Heart left ventricle (tissue), 16 donors: ENCODE data around the gene GBX2. TPM values are rescaled to one million over a fixed set of nuclear protein-coding genes. Genes with fewer than 3 reads are reported as not detected.

Experiments used
- ATAC-seq, 4 donors: fragments of 200-7000 bp; cut with Tn5 transposase; one replicate each; pipeline ENCODE4 v1.9.1; 2020 to 2022; ENCODE audit warnings: moderate library complexity in 4 of 4, mild to moderate bottlenecking in 3 of 4, moderate number of reproducible peaks in 1 of 4
- DNase-seq, 5 donors: peaks; one replicate each; pipeline ENCODE4 v3.0.0-alpha.2; 2020
- H3K27ac ChIP-seq, 12 donors: fragments of 200-600 bp; sonication (generic) in 4 of 12; one replicate each; pipeline versions ENCODE4 v1.5.0 to v1.8.0; 2016 to 2022; ENCODE audit warnings: mild to moderate bottlenecking in 2 of 12
- H3K27me3 ChIP-seq, 9 donors: fragments of 200-600 bp; sonication (generic) in 2 of 9; one replicate each; pipeline versions ENCODE4 v1.5.1 to v1.8.0; 2016 to 2022; ENCODE audit warnings: mild to moderate bottlenecking in 3 of 9
- H3K36me3 ChIP-seq, 9 donors: fragments of 200-600 bp; sonication (generic) in 2 of 9; one replicate each; pipeline versions ENCODE4 v1.5.0 to v1.8.0; 2018 to 2022; ENCODE audit warnings: mild to moderate bottlenecking in 2 of 9
- H3K4me1 ChIP-seq, 12 donors: fragments of 200-600 bp; sonication (generic) in 4 of 12; one replicate each; pipeline versions ENCODE4 v1.5.0 to v1.8.0; 2016 to 2022; ENCODE audit warnings: mild to moderate bottlenecking in 3 of 12
- H3K4me3 ChIP-seq, 12 donors: fragments of 200-600 bp; sonication (generic) in 4 of 12; one replicate each; pipeline versions ENCODE4 v1.5.0 to v1.8.0; 2017 to 2022; ENCODE audit warnings: mild to moderate bottlenecking in 9 of 12, moderate library complexity in 4 of 12
- H3K9me3 ChIP-seq, 12 donors: fragments of 200-600 bp; sonication (generic) in 4 of 12; one replicate each; pipeline versions ENCODE4 v1.5.0 to v1.8.0; 2016 to 2022; ENCODE audit warnings: mild to moderate bottlenecking in 1 of 12
- POLR2A ChIP-seq, 2 donors: fragments of 450-650 bp; IDR thresholded peaks; one replicate each; pipeline ENCODE4 v1.6.1; 2017; ENCODE audit warnings: antibody characterized with exemption in 2 of 2, mild to moderate bottlenecking in 2 of 2, moderate library complexity in 2 of 2
- WGBS, 4 donors: extraction: QIAGEN DNeasy Blood & Tissue Kit in 2 of 4; methylation state at CpG; one replicate each; pipeline versions ENCODE4 v1.1.5 to v1.1.7; 2013 to 2018; 5-methylcytosine and 5-hydroxymethylcytosine counted together
- intact Hi-C, 10 donors: fragments of 100-400 bp; cut with DNase I; formaldehyde crosslinking; loops; one replicate each; pipeline versions ENCODE4 v1.11.1 to v1.14.2; 2022
- polyA plus RNA-seq, 2 donors: library from polyadenylated mRNA; stranded (reverse); fragments of 200-250 nt; gene quantifications; one replicate each; pipeline ENCODE4 v1.2.3, GENCODE V29; 2013
- total RNA-seq, 9 donors: library from RNA; depleted of rRNA in 2 of 9; stranded (reverse); fragments of >200 nt in 2 of 9; fragmentation: NEBNext Ultra II Directional in 3 of 9; extraction: Animal tissue kit (Norgen Biotek cat#: 25700) in 3 of 9; gene quantifications; one replicate each; pipeline versions ENCODE4 v1.1.0 to v1.2.4, GENCODE V29; 2016 to 2023
- TF ChIP-seq, protein P1 (sequence below), 12 donors: fragments of 200-600 bp; sonication (generic) in 4 of 12; IDR thresholded peaks; one replicate each; pipeline versions ENCODE4 v1.5.0 to v1.8.0; 2018 to 2022; ENCODE audit warnings: antibody characterized with exemption in 12 of 12, mild to moderate bottlenecking in 5 of 12
- donor health status: ischemic (EF 13 %, LVEDD 7.1; RV severe dilation, severe dysfunction).
- donor health status: healthy with polysubstance abuse.
- donor health status: DM: no; HTN: yes; CAD: no.
- donor health status: DM: no; HTN: no; CAD: no.
- donor health status: ischemic (EF 25% LVEDD 6.9; RV normal size, moderate dysfunction).
- donor health status: ischemic (EF 25% LVEDD 5.7; RV mildly dilated, moderate dysfunction).
- donor health status: healthy.
- donor health status: DM: yes; HTN: yes; CAD: no.
- donor health status: ischemic (EF 35%, LVEDD 5.7; RV mildly dilated, moderate dysfunction).
- donor health status: nonischemic (EF 11% LVEDD 7.7; RV severe dilation, severe dysfunction).
- donor health status: DM: yes; HTN: yes; CAD: no.
- donor health status: PGD.
- donor health status: ischemic (EF 29% LVEDD 5.4; RV normal size, mild dysfunction).
- donor health status: nonischemic (EF 23%, LVEDD 6.1; RV moderate dilation, normal function).

GBX2 gene
- total and polyA plus RNA-seq, 11 donors = 0.15 to 0.55 (median 0.17) TPM; not detected in 8

DNA sequence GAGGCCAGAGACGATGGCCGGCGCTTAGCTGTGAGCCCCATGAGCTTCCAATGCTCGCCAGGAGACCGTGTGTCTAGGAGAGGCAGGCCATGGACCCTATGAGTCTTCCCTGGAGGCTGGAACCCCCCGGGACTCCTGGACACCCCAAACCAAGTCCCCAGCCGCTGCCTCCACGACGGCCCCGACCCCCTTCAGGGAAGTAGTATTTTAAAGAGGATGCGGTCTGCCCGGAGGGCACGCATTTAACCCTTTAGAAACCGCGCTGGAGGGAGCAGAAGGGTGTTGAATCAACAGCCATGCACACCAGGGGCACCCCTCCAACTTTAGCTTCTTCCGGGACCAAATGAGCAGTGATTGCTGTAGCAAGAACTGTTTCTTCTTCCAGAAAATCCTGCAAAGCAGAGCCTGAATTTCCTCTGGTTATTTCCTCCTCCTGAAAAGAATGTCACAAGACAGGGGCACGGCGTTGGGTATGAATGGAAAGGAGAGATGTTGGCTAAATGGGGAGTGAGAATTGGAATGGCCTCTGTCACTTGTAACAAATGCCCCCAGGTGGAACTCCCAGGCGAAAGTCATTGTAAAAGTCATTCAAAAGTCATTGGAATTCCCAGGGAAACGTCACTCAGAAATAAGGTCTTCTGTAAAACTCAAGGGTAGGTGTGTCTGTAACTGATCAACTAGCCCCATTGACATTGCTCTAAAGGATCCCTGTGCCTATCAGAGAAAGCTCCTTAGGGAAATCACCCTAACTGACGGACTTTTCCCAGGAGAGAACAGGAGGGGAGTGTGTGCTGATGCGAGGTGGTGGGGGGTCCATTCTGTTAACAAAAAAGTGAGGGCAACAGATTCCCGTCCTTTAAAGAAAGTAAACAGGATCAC lies 5.8 kb upstream of the GBX2 start:
- Histone ChIP-seq H3K27me3 (peaks cover 81 to 99% (median 97%) of the 10 kb centered on the region in 9 donors), H3K4me3 (no peak overlapping the region)
- intact Hi-C loops = no loop called here

DNA sequence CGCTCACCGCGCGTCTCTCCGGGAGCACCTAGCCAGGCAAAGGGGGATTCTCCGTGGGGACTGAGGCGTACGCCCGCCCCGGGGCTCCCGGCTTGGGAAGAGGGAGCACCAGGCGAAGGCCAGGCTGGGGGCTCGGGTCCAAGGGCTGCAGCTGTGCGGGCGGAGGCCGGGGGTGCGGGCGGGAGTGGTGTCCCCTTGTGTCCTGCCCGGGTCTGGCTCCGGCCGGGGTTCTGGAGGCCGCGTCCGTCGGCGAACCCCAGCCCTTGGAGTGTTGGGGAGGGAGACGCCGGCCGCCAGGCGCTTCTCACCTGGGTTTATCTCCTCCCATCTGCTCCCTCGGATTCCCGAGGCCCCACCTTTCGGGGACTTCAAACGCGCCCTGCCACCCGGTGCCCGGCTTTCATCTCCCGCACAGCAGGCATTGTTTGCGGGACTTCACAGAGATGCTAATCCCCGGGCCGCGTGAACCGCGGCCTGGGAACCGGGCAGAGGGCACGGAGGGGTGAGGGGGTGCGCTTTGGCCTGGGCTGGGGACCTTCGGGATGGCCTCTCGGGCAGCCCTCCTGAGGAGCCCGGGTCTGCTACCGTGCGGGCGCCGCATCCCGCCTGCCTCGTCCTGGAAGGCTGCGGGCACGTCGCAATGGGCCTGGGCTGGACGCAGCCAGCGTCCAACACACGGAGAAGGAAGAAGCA lies 5.0 kb upstream of the GBX2 start:
- intact Hi-C loops = no loop called here
- H3K4me1 ChIP-seq = peaks cover 0 to 50% (median 20%) of the 10 kb centered on the region in 12 donors
- ATAC-seq (no peak), DNase-seq (no peak)
- H3K9me3 ChIP-seq = no peaks in the 10 kb centered on the region
- H3K4me3 ChIP-seq = no peak overlapping the region
- TF ChIP-seq, protein P1, sequence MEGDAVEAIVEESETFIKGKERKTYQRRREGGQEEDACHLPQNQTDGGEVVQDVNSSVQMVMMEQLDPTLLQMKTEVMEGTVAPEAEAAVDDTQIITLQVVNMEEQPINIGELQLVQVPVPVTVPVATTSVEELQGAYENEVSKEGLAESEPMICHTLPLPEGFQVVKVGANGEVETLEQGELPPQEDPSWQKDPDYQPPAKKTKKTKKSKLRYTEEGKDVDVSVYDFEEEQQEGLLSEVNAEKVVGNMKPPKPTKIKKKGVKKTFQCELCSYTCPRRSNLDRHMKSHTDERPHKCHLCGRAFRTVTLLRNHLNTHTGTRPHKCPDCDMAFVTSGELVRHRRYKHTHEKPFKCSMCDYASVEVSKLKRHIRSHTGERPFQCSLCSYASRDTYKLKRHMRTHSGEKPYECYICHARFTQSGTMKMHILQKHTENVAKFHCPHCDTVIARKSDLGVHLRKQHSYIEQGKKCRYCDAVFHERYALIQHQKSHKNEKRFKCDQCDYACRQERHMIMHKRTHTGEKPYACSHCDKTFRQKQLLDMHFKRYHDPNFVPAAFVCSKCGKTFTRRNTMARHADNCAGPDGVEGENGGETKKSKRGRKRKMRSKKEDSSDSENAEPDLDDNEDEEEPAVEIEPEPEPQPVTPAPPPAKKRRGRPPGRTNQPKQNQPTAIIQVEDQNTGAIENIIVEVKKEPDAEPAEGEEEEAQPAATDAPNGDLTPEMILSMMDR (IDR thresholded peaks at IDR 0.05) = no peak
- peaks cover 81 to 99% (median 97%) of the 10 kb centered on the region in 9 donors for H3K27me3 ChIP-seq
- H3K27ac ChIP-seq = no peak overlapping the region
- WGBS, 4 donors = 4 to 6% (median 5%) methylated on average over 29 to 62 of the region's 62 CpGs
- H3K36me3 ChIP-seq = no peaks in the 10 kb centered on the region

More for the DNA sequence above, 5.8 kb upstream of the GBX2 start:
- peaks cover 0 to 50% (median 21%) of the 10 kb centered on the region in 12 donors for H3K4me1 ChIP-seq
- no peaks in the 10 kb centered on the region for H3K36me3 ChIP-seq
- H3K27ac ChIP-seq = no peak overlapping the region
- TF ChIP-seq, protein P1 (IDR thresholded peaks at IDR 0.05) = no peak
- TF ChIP-seq POLR2A (IDR thresholded peaks at IDR 0.05) = no peak
- no peak for ATAC-seq
- DNase-seq = no peak
- H3K9me3 ChIP-seq = no peaks in the 10 kb centered on the region
- 9 to 15% (median 13%) methylated on average over 18 to 23 of the region's 23 CpGs for WGBS, 4 donors

DNA sequence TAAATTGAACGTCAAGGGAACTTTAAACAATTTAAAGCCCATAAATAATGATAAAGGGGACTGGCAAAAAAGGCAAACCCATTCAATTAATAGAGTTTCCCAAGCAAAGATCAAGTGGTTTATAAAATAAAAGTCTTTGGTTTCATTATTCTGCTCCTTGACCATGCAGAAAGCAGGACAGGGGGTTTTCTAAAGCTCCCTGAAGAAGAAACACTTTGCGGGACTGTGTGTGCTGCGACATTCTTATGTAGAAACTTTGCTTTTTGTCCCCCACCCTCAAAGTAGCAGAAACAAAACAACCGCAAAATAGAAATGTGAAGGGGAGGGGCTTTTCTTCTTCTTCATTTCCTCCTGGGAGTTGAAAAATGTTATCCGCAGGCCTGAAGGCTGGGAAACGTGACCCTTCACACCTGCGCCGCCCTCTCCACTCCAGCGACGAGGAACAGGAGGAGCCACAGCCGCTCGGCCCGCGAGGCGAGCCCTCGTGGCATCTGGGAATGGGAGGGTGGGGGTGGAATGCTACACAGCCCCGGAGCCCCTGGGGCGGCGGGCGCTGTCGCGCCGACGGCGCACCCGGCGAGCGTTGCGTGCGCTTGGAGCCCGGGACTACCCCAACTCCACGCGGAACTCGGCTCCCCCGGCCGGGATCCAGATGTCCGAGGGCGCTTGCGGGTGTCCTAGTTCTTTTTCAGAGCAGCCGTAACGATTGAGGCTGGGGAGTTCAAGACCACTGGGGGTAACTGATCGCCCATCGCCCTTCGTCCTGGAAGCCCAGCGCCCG lies 4.3 kb upstream of the GBX2 start:
- H3K36me3 ChIP-seq = no peaks in the 10 kb centered on the region
- H3K4me3 ChIP-seq = no peak overlapping the region
- peaks cover 1 to 50% (median 17%) of the 10 kb centered on the region in 12 donors for H3K4me1 ChIP-seq
- no peak overlapping the region for H3K27ac ChIP-seq
- TF ChIP-seq, protein P1 (IDR thresholded peaks at IDR 0.05) = no peak
- TF ChIP-seq POLR2A (IDR thresholded peaks at IDR 0.05) = no peak
- 4 to 6% (median 5%) methylated on average over 18 to 46 of the region's 46 CpGs for WGBS, 4 donors
- H3K9me3 ChIP-seq = no peaks in the 10 kb centered on the region
- peaks cover 81 to 99% (median 96%) of the 10 kb centered on the region in 9 donors for H3K27me3 ChIP-seq
- ATAC-seq (no peak), DNase-seq (no peak)
- intact Hi-C loops = no loop called here
